BLaER1 treated with 17β-estradiol and CSF1 and Interleukin-3, amounts not matched to agents 10 nM and 100 nM (cell line): ENCODE measurements around the gene CPNE7.
A peak's percentile ranks its signal among the peaks of the same experiment; 100 is the strongest.

Experiments
- H3K27ac ChIP-seq, 11 experiments: shearing (Covaris generic); formaldehyde crosslinking; 2 replicates each; pipeline ENCODE4 v1.8.1; 2022
- H3K27me3 ChIP-seq, 11 experiments: shearing (Covaris generic); formaldehyde crosslinking; 2 replicates each; pipeline ENCODE4 v1.8.1; 2022
- H3K36me3 ChIP-seq, 11 experiments: shearing (Covaris generic); formaldehyde crosslinking; 2 replicates each; pipeline ENCODE4 v1.8.1; 2022
- H3K4me1 ChIP-seq, 10 experiments: shearing (Covaris generic); formaldehyde crosslinking; 2 replicates each; pipeline ENCODE4 v1.8.1; 2022
- H3K4me2 ChIP-seq, 11 experiments: shearing (Covaris generic); formaldehyde crosslinking; 2 replicates each; pipeline ENCODE4 v1.8.1; 2022
- H3K4me3 ChIP-seq, 10 experiments: shearing (Covaris generic); formaldehyde crosslinking; 2 replicates each; pipeline ENCODE4 v1.8.1; 2022
- H3K9ac ChIP-seq, 11 experiments: shearing (Covaris generic); formaldehyde crosslinking; 2 replicates each; pipeline ENCODE4 v1.8.1; 2022
- H3K9me3 ChIP-seq, 11 experiments: shearing (Covaris generic); formaldehyde crosslinking; replicated peaks in 1 of 11; 2 replicates each; pipeline ENCODE4 v1.8.1; 2022
- H4K20me1 ChIP-seq, 11 experiments: shearing (Covaris generic); formaldehyde crosslinking; 2 replicates each; pipeline ENCODE4 v1.8.1; 2022
- Cebpa-rat ChIP-seq, 11 experiments: shearing (Covaris generic); IDR thresholded peaks; 2 replicates each; pipeline ENCODE4 v1.8.1; 2022

Gene CPNE7

DNA sequence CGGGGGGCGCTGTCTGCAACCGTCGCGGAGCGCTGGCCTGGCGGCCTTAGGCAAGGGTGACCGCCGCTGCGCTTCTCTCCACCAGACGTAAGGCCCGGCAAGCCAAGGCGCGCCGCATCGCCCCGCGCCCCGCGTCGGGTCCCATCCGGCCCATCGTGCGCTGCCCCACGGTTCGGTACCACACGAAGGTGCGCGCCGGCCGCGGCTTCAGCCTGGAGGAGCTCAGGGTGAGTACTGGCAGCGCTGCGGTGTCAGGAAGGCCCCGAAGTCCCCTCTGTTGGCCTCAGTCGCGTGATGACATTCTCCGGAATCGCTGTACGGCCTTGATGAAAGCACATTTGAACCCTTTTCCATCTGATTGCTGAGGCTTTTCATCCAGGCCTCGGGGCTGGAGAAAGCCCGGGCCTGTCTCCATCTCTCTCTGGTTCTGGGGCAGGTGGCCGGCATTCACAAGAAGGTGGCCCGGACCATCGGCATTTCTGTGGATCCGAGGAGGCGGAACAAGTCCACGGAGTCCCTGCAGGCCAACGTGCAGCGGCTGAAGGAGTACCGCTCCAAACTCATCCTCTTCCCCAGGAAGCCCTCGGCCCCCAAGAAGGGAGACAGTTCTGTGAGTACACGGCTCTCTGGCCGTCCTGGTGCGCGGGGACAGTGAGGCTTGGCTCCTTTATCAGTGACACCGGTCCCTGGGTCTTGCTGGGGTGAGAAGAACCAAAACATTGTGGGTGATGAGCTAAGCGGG, 14.2 kb upstream of the CPNE7 start:
- peak overlapping the region; percentile 80 to 99 (median 96) for H3K4me3 ChIP-seq
- peaks cover 77 to 83% (median 82%) of the 10 kb centered on the region in 10 experiments for H3K4me1 ChIP-seq
- H3K36me3 ChIP-seq: peaks cover 40 to 51% (median 43%) of the 10 kb centered on the region in 11 experiments
- H3K27ac ChIP-seq: peak overlapping the region; percentile 86 to 98 (median 95)
- H3K9ac ChIP-seq: peak overlapping the region; percentile 92 to 99 (median 96)
- peaks cover 0 to 8% (median 0%) of the 10 kb centered on the region in 11 experiments; a peak in 2 of 22 replicates for H3K9me3 ChIP-seq
- peak overlapping the region; percentile 92 to 99 (median 97) for H3K4me2 ChIP-seq
- peaks cover 55 to 67% (median 56%) of the 10 kb centered on the region in 11 experiments for H4K20me1 ChIP-seq
- TF ChIP-seq Cebpa-rat (IDR thresholded peaks at IDR 0.05): no peak
- no peaks in the 10 kb centered on the region for H3K27me3 ChIP-seq

- Histone ChIP-seq H3K4me2 (peak overlapping the region; percentile 92 to 99 (median 97)), H3K4me1 (peaks cover 74 to 77% (median 75%) of the 10 kb centered on the region in 10 experiments), H3K9me3 (peaks cover 0 to 8% (median 0%) of the 10 kb centered on the region in 11 experiments; a peak in 2 of 22 replicates), H3K36me3 (peaks cover 38 to 50% (median 42%) of the 10 kb centered on the region in 11 experiments), H4K20me1 (peaks cover 62 to 72% (median 64%) of the 10 kb centered on the region in 11 experiments), H3K9ac (peak overlapping the region; percentile 92 to 99 (median 96)), H3K27ac (peak overlapping the region in 10 of 11 experiments; percentile 93 to 98 (median 96); a peak in 20 of 22 replicates), H3K27me3 (no peaks in the 10 kb centered on the region), H3K4me3 (peak overlapping the region; percentile 80 to 99 (median 96))
- no peak for TF ChIP-seq Cebpa-rat (IDR thresholded peaks at IDR 0.05)
Observed at GRCh38 chr16:89561884-89562599, 13.5 kb upstream of the CPNE7 start.

- peaks cover 62 to 74% (median 72%) of the 10 kb centered on the region in 11 experiments for H4K20me1 ChIP-seq
- H3K27me3 ChIP-seq: no peaks in the 10 kb centered on the region
- H3K9me3 ChIP-seq: peaks cover 0 to 8% (median 0%) of the 10 kb centered on the region in 11 experiments; a peak in 2 of 22 replicates
- peak overlapping the region; percentile 92 to 99 (median 97) for H3K4me2 ChIP-seq
- H3K9ac ChIP-seq: peak overlapping the region; percentile 92 to 99 (median 96); a peak in 21 of 22 replicates
- H3K4me3 ChIP-seq: peak overlapping the region in 9 of 10 experiments; percentile 80 to 99 (median 96); a peak in 18 of 20 replicates
- H3K27ac ChIP-seq: peak overlapping the region in 4 of 11 experiments; percentile 29 to 96 (median 95); a peak in 6 of 22 replicates
- no peak for TF ChIP-seq Cebpa-rat (IDR thresholded peaks at IDR 0.05)
- peaks cover 65 to 68% (median 66%) of the 10 kb centered on the region in 10 experiments for H3K4me1 ChIP-seq
- H3K36me3 ChIP-seq: peaks cover 38 to 54% (median 42%) of the 10 kb centered on the region in 11 experiments
Observed at GRCh38 chr16:89562939-89563338, 12.6 kb upstream of the CPNE7 start.

- Histone ChIP-seq H4K20me1 (peaks cover 62 to 82% (median 79%) of the 10 kb centered on the region in 11 experiments), H3K36me3 (peaks cover 38 to 55% (median 42%) of the 10 kb centered on the region in 11 experiments), H3K9me3 (peaks cover 0 to 8% (median 0%) of the 10 kb centered on the region in 11 experiments; a peak in 2 of 22 replicates), H3K27me3 (no peaks in the 10 kb centered on the region), H3K27ac (peak overlapping the region in 1 of 11 experiments; percentile 94; a peak in 2 of 22 replicates), H3K4me2 (peak overlapping the region; percentile 92 to 99 (median 97)), H3K4me3 (peak overlapping the region in 9 of 10 experiments; percentile 80 to 99 (median 96); a peak in 17 of 20 replicates), H3K9ac (peak overlapping the region; percentile 92 to 99 (median 96)), H3K4me1 (peaks cover 56 to 60% (median 58%) of the 10 kb centered on the region in 10 experiments)
- no peak for TF ChIP-seq Cebpa-rat (IDR thresholded peaks at IDR 0.05)
Observed at GRCh38 chr16:89563639-89564392, 11.7 kb upstream of the CPNE7 start.

DNA sequence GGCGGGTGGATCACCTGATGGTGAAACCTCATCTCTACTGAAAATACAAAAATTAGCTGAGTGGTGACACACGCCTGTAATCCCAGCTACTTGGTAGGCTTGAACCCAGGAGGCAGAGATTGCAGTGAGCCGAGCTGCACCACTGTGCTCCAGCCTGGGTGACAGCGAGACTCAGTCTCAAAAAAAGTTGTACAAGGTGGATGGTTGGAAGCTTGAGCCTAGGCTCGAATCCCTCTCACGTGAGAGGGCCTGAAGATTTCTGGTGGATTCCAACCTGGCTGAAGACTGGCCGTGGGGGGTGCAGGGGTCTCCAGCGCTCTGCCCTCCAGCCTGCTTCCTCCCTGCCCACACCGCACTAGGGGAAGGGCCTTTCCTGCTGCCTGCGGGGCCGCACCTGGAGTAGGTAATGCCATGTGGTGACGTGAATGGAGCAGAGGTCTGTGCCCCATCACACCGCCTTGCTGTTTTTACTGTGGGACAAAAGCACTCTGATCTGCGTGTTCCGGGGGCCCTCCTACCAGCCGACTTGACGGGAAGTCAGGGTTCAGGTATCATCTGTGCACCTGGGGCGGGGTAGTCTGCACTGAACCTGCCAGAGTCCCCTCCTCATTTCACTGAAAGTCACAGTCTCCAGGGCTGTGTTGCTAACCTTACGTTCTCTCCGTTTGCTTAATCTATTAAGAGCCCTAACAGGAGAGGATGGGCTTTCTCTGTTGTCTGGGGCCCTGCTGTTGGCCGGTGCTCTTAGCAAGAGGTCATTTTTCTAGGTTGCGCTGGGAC, 10.9 kb upstream of the CPNE7 start:
- peak overlapping the region; percentile 92 to 99 (median 96) for H3K9ac ChIP-seq
- peak overlapping the region in 3 of 11 experiments; percentile 2 to 23 (median 19); a peak in 3 of 22 replicates for H3K27ac ChIP-seq
- H4K20me1 ChIP-seq: peaks cover 62 to 89% (median 80%) of the 10 kb centered on the region in 11 experiments
- peaks cover 47 to 51% (median 50%) of the 10 kb centered on the region in 10 experiments for H3K4me1 ChIP-seq
- peaks cover 38 to 55% (median 42%) of the 10 kb centered on the region in 11 experiments for H3K36me3 ChIP-seq
- no peak for TF ChIP-seq Cebpa-rat (IDR thresholded peaks at IDR 0.05)
- peak overlapping the region; percentile 92 to 99 (median 97) for H3K4me2 ChIP-seq
- peak overlapping the region in 9 of 10 experiments; percentile 11 to 99 (median 96); a peak in 15 of 20 replicates for H3K4me3 ChIP-seq
- peaks cover 0 to 8% (median 0%) of the 10 kb centered on the region in 11 experiments; a peak in 2 of 22 replicates for H3K9me3 ChIP-seq
- H3K27me3 ChIP-seq: no peaks in the 10 kb centered on the region

DNA sequence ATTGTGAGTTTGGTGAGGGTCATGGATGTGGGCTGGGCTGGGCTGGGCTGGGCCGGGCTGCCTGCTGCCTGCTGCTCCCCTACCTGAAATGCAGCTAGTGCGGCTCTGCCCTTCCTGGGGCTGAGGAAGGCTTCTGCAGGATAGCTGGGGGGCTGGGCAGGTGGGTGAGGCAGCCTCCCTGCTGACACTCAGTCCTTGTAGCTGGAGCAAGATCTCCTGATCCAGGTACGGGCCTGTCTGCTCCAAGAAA, 10.4 kb upstream of the CPNE7 start:
- peak overlapping the region in 4 of 11 experiments; percentile 15 to 44 (median 24); a peak in 6 of 22 replicates for H3K27ac ChIP-seq
- peak overlapping the region; percentile 44 to 99 (median 96); a peak in 20 of 22 replicates for H3K9ac ChIP-seq
- H4K20me1 ChIP-seq: peaks cover 62 to 89% (median 80%) of the 10 kb centered on the region in 11 experiments
- TF ChIP-seq Cebpa-rat (IDR thresholded peaks at IDR 0.05): no peak
- H3K4me2 ChIP-seq: peak overlapping the region; percentile 92 to 99 (median 97)
- peaks cover 0 to 8% (median 0%) of the 10 kb centered on the region in 11 experiments; a peak in 2 of 22 replicates for H3K9me3 ChIP-seq
- peak overlapping the region in 9 of 10 experiments; percentile 6 to 99 (median 33); a peak in 9 of 20 replicates for H3K4me3 ChIP-seq
- peaks cover 45 to 50% (median 47%) of the 10 kb centered on the region in 10 experiments for H3K4me1 ChIP-seq
- no peaks in the 10 kb centered on the region for H3K27me3 ChIP-seq
- peaks cover 38 to 55% (median 42%) of the 10 kb centered on the region in 11 experiments for H3K36me3 ChIP-seq
